ENCODE results near the gene ATP5F1B. TPM values are rescaled to one million over a fixed set of nuclear protein-coding genes. Genes with fewer than 3 reads are reported as not detected.

Gene ATP5F1B
- total and polyA plus RNA-seq, 2 of the 13 experiments (the other 11 are each of a cell fraction or from before 2014, with no cell fraction given), result 1,051 to 1,180 TPM

GRCh38 chr12:56687223-56688128 lies 41.7 kb upstream of the ATP5F1B start (continued):
- TF ChIP-seq NFAT5 (CRISPR knock-in tag; IDR thresholded peaks at IDR 0.05) (0 out of 2 replicates have a peak, but pooled peaks have one; percentile 25), ZNF232 (CRISPR knock-in tag; IDR thresholded peaks at IDR 0.05; ENCODE audit: borderline replicate concordance) (peak; percentile 79), DR1 (CRISPR knock-in tag; IDR thresholded peaks at IDR 0.05) (no peak; the same call in 1 of the 2 replicates), ZNF20 (CRISPR knock-in tag; IDR thresholded peaks at IDR 0.05) (peak; percentile 79; the same call in 1 of the 2 replicates), ZNF652 (CRISPR knock-in tag; IDR thresholded peaks at IDR 0.05; ENCODE audit: borderline replicate concordance, low read depth) (no peak), AGO2 (optimal IDR thresholded peaks at IDR 0.05; ENCODE audit: low read depth, low read length) (peak; percentile 95), MLXIP (CRISPR knock-in tag; IDR thresholded peaks at IDR 0.05; ENCODE audit: borderline replicate concordance) (0 out of 2 replicates have a peak, but pooled peaks have one; percentile 33), MED8 (CRISPR knock-in tag; IDR thresholded peaks at IDR 0.05; ENCODE audit: insufficient replicate concordance) (peak; percentile 30), ZNF570 (CRISPR knock-in tag; IDR thresholded peaks at IDR 0.05; ENCODE audit: borderline replicate concordance) (no peak), ELF4 (CRISPR knock-in tag; IDR thresholded peaks at IDR 0.05; ENCODE audit: borderline replicate concordance) (no peak), HDAC1 (CRISPR knock-in tag; IDR thresholded peaks at IDR 0.05) (no peak), ZNF800 (CRISPR knock-in tag; IDR thresholded peaks at IDR 0.05) (0 out of 2 replicates have a peak, but pooled peaks have one; percentile 48)
- TF ChIP-seq, protein P1, sequence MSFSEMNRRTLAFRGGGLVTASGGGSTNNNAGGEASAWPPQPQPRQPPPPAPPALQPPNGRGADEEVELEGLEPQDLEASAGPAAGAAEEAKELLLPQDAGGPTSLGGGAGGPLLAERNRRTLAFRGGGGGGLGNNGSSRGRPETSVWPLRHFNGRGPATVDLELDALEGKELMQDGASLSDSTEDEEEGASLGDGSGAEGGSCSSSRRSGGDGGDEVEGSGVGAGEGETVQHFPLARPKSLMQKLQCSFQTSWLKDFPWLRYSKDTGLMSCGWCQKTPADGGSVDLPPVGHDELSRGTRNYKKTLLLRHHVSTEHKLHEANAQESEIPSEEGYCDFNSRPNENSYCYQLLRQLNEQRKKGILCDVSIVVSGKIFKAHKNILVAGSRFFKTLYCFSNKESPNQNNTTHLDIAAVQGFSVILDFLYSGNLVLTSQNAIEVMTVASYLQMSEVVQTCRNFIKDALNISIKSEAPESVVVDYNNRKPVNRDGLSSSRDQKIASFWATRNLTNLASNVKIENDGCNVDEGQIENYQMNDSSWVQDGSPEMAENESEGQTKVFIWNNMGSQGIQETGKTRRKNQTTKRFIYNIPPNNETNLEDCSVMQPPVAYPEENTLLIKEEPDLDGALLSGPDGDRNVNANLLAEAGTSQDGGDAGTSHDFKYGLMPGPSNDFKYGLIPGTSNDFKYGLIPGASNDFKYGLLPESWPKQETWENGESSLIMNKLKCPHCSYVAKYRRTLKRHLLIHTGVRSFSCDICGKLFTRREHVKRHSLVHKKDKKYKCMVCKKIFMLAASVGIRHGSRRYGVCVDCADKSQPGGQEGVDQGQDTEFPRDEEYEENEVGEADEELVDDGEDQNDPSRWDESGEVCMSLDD (CRISPR knock-in tag; IDR thresholded peaks at IDR 0.05; ENCODE audit: borderline replicate concordance), result peak; percentile 44; the same call in 1 of the 2 replicates

Measured in HepG2 (cell line).